ENCODE data around the gene SLC10A7.

- TF ChIP-seq CTCF (IDR thresholded peaks at IDR 0.05): no peak
- TF ChIP-seq POLR2A (IDR thresholded peaks at IDR 0.05): no peak
These were observed 42.8 kb upstream of the SLC10A7 start for GRCh38 chr4:146564492-146564891.
